ENCODE measurements around the gene CLASP1.

DNA sequence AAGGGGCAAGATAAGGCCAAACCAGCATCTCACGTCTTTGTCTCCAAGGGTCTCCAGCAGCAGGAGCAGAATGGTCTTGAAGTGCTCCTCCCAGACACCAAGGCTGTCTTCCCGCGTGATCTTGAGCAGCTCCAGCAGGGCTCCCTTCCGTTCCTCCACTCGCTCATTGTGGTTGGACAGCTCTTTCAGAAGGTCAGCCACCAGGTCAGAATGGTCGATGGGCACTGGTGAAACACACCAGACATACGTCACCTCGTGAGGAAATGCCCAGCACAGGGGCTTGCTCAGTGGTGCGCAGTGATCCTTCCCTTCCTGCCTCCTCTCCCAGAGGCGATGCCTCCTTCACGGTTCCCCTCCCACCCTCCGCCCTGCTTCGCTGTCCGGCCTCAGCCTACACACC, 284.2 kb downstream of the CLASP1 start:
- TF ChIP-seq, protein P1, sequence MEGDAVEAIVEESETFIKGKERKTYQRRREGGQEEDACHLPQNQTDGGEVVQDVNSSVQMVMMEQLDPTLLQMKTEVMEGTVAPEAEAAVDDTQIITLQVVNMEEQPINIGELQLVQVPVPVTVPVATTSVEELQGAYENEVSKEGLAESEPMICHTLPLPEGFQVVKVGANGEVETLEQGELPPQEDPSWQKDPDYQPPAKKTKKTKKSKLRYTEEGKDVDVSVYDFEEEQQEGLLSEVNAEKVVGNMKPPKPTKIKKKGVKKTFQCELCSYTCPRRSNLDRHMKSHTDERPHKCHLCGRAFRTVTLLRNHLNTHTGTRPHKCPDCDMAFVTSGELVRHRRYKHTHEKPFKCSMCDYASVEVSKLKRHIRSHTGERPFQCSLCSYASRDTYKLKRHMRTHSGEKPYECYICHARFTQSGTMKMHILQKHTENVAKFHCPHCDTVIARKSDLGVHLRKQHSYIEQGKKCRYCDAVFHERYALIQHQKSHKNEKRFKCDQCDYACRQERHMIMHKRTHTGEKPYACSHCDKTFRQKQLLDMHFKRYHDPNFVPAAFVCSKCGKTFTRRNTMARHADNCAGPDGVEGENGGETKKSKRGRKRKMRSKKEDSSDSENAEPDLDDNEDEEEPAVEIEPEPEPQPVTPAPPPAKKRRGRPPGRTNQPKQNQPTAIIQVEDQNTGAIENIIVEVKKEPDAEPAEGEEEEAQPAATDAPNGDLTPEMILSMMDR (optimal IDR thresholded peaks at IDR 0.05 in 1 of 3, IDR thresholded peaks at IDR 0.05 in 1 of 3, conservative IDR thresholded peaks at IDR 0.05 in 1 of 3; ENCODE audit: extremely low read depth in 1 of 3, insufficient read depth in 2 of 3, low read length in 3 of 3), result no peak
- TF ChIP-seq EZH2 (IDR thresholded peaks at IDR 0.05; ENCODE audit: low read length), result no peak

Measured in keratinocyte (primary cell).